ENCODE data around the gene KDM7A. TPM values are rescaled to one million over a fixed set of nuclear protein-coding genes. Genes with fewer than 3 reads are reported as not detected.

The KDM7A gene
- total and polyA plus RNA-seq, 9 donors, result 3.8 to 13.2 (median 6.8) TPM

DNA sequence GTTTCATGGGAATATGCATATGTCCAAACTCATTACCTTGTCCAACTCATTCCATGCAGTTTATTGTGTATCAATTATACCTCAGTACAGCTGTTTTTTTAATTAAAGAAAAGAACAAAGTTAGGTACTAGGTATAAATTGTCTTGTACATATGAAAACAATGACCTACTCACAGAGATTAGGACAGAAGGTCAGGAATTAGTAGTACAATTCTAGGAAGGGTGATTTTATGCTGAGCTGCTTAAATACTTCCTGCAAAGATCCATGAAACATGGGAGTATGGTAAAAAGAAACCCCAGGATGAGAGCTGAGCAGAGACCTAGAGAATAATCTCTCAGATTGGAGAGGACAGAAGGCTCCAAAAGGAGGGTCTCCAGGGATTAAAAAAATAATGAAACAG, 13.8 kb upstream of the KDM7A start:
- intact Hi-C loops (cut with DNase I), result no loop called here
- Histone ChIP-seq H3K36me3 (no peaks in the 10 kb centered on the region), H3K4me1 (ENCODE audit: insufficient read depth) (no peaks in the 10 kb centered on the region), H3K27ac (no peak overlapping the region), H3K27me3 (no peaks in the 10 kb centered on the region), H3K9me3 (no peaks in the 10 kb centered on the region), H3K4me3 (no peak overlapping the region)
- TF ChIP-seq, protein P1, sequence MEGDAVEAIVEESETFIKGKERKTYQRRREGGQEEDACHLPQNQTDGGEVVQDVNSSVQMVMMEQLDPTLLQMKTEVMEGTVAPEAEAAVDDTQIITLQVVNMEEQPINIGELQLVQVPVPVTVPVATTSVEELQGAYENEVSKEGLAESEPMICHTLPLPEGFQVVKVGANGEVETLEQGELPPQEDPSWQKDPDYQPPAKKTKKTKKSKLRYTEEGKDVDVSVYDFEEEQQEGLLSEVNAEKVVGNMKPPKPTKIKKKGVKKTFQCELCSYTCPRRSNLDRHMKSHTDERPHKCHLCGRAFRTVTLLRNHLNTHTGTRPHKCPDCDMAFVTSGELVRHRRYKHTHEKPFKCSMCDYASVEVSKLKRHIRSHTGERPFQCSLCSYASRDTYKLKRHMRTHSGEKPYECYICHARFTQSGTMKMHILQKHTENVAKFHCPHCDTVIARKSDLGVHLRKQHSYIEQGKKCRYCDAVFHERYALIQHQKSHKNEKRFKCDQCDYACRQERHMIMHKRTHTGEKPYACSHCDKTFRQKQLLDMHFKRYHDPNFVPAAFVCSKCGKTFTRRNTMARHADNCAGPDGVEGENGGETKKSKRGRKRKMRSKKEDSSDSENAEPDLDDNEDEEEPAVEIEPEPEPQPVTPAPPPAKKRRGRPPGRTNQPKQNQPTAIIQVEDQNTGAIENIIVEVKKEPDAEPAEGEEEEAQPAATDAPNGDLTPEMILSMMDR (IDR thresholded peaks at IDR 0.05), result no peak
- TF ChIP-seq POLR2A (IDR thresholded peaks at IDR 0.05) (no peak), EP300 (IDR thresholded peaks at IDR 0.05) (no peak)
- no peak for DNase-seq

DNA sequence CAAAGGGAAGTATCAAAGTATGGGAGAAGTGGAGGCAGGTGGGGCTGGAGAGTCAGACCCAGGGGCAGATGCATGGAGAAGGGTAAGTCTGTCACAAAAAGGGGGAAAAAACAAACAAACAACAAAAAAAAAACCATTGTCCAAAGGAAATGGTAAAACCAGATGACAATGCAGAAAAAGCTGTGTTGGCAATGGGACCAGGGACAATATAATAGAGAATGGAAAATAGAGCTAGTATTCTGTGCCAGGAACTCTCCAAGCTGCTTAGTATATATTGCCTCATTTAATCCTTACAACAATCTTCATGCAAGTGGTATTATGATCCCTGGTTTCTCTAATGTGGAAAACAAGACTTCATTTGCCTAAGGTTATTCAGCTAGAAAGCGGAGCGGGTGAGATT, 13.1 kb upstream of the KDM7A start:
- Histone ChIP-seq H3K27ac (no peak overlapping the region), H3K4me1 (ENCODE audit: insufficient read depth) (no peaks in the 10 kb centered on the region), H3K9me3 (no peaks in the 10 kb centered on the region), H3K27me3 (no peaks in the 10 kb centered on the region), H3K36me3 (no peaks in the 10 kb centered on the region), H3K4me3 (no peak overlapping the region)
- WGBS, 3 donors, result 87 to 99% (median 95%) methylated on average over 2 of the region's 2 CpGs
- TF ChIP-seq POLR2A (IDR thresholded peaks at IDR 0.05) (no peak), EP300 (IDR thresholded peaks at IDR 0.05) (no peak)
- TF ChIP-seq, protein P1 (IDR thresholded peaks at IDR 0.05), result no peak
- intact Hi-C loops (cut with DNase I), result loop anchor here in 1 of 4 donors (10.0 kb wide), 1 partner anchor 125 kb away; no protein-coding TSS in a partner anchor
- no peak for DNase-seq

- no peaks in the 10 kb centered on the region for H3K9me3 ChIP-seq
- no peak overlapping the region for H3K27ac ChIP-seq
- no peaks in the 10 kb centered on the region for H3K27me3 ChIP-seq
- no peaks in the 10 kb centered on the region for H3K36me3 ChIP-seq
- intact Hi-C loops (cut with DNase I), result loop anchor here in 1 of 4 donors (10.0 kb wide), 1 partner anchor 132 kb away; no protein-coding TSS in a partner anchor
- TF ChIP-seq, protein P1 (IDR thresholded peaks at IDR 0.05), result no peak
- TF ChIP-seq POLR2A (IDR thresholded peaks at IDR 0.05), result no peak
- no peak for TF ChIP-seq EP300 (IDR thresholded peaks at IDR 0.05)
- 70 to 76% (median 74%) methylated on average over 4 of the region's 4 CpGs for WGBS, 3 donors
- no peak overlapping the region for H3K4me3 ChIP-seq
- H3K4me1 ChIP-seq (ENCODE audit: insufficient read depth), result no peaks in the 10 kb centered on the region
- DNase-seq, result no peak
Measured at GRCh38 chr7:140182917-140183316, 6.1 kb upstream of the KDM7A start.

GRCh38 chr7:140179339-140179738, 2.6 kb upstream of the KDM7A start:
- TF ChIP-seq, protein P1 (IDR thresholded peaks at IDR 0.05), result no peak
- TF ChIP-seq EP300 (IDR thresholded peaks at IDR 0.05) (no peak), POLR2A (IDR thresholded peaks at IDR 0.05) (no peak)
- Histone ChIP-seq H3K27ac (no peak overlapping the region), H3K4me1 (ENCODE audit: insufficient read depth) (no peaks in the 10 kb centered on the region), H3K36me3 (no peaks in the 10 kb centered on the region), H3K4me3 (no peak overlapping the region), H3K27me3 (no peaks in the 10 kb centered on the region), H3K9me3 (no peaks in the 10 kb centered on the region)
- WGBS, 3 donors, result 89 to 91% (median 89%) methylated on average over 5 of the region's 5 CpGs
- no peak for DNase-seq
- intact Hi-C loops (cut with DNase I), result loop anchor here in 3 of 4 donors (5.0 to 10.0 kb wide), 3 partner anchors 135 to 295 kb away; partner anchors contain the start of gene MKRN1 (in 1 of the 3)

Data from ovary (tissue), 9 donors.